Natural killer cell treated with Interleukin-12 subunit alpha and Interleukin-12 subunit beta and Interleukin-15 and Interleukin-18, amount 100 ng/mL, for 72 hours (primary cell): Measurements from ENCODE around the gene SNX10. TPM values are rescaled to one million over a fixed set of nuclear protein-coding genes. Genes with fewer than 3 reads are reported as not detected.
"Not testable (repeated sequence)": the region's sequence is repeated elsewhere in the genome, so short reads cannot be mapped to it uniquely, and the experiment has no call there.

Source experiments
- ATAC-seq, 2 donors: fragments of 150-1000 bp; cut with Tn5 transposase in 1 of 2; sonication (Bioruptor Pico), chemical (Tn5 transposase) in 1 of 2; 2 replicates each; pipeline ENCODE4 v1.10.0; 2021
- DNase-seq: peaks from one replicate; pipeline ENCODE4 v3.0.0; 2022; ENCODE audit warnings: low spot score
- H3K27ac Mint-ChIP-seq, 2 donors: 1 replicate in 1 of 2; 2 replicates in 1 of 2; pipeline ENCODE4 v1.8.0; 2022; ENCODE audit warnings: mixed read lengths in 2 of 2, mild to moderate bottlenecking in 1 of 2, moderate library complexity in 1 of 2
- H3K27me3 Mint-ChIP-seq, 2 donors: 1 replicate in 1 of 2; 2 replicates in 1 of 2; pipeline ENCODE4 v1.8.0; 2022; ENCODE audit warnings: mixed read lengths in 2 of 2
- H3K36me3 Mint-ChIP-seq: one replicate; pipeline ENCODE4 v1.8.0; 2022; ENCODE audit warnings: mixed read lengths
- H3K4me1 Mint-ChIP-seq, 2 donors: 1 replicate in 1 of 2; 2 replicates in 1 of 2; pipeline ENCODE4 v1.8.0; 2022; ENCODE audit warnings: low read depth in 2 of 2, mixed read lengths in 2 of 2, mild to moderate bottlenecking in 1 of 2
- H3K4me3 Mint-ChIP-seq: one replicate; pipeline ENCODE4 v1.8.0; 2022; ENCODE audit warnings: mixed read lengths
- H3K9me3 Mint-ChIP-seq: 2 replicates; pipeline ENCODE4 v1.8.0; 2022; ENCODE audit warnings: mixed read lengths
- total RNA-seq, 2 donors: library from RNA; stranded (reverse); gene quantifications; one replicate each; pipeline ENCODE4 v1.2.3, GENCODE V29; 2022

Gene SNX10, protein sequence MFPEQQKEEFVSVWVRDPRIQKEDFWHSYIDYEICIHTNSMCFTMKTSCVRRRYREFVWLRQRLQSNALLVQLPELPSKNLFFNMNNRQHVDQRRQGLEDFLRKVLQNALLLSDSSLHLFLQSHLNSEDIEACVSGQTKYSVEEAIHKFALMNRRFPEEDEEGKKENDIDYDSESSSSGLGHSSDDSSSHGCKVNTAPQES
- total RNA-seq: 10 to 100 TPM; 47.2 to 81.7 TPM

DNA sequence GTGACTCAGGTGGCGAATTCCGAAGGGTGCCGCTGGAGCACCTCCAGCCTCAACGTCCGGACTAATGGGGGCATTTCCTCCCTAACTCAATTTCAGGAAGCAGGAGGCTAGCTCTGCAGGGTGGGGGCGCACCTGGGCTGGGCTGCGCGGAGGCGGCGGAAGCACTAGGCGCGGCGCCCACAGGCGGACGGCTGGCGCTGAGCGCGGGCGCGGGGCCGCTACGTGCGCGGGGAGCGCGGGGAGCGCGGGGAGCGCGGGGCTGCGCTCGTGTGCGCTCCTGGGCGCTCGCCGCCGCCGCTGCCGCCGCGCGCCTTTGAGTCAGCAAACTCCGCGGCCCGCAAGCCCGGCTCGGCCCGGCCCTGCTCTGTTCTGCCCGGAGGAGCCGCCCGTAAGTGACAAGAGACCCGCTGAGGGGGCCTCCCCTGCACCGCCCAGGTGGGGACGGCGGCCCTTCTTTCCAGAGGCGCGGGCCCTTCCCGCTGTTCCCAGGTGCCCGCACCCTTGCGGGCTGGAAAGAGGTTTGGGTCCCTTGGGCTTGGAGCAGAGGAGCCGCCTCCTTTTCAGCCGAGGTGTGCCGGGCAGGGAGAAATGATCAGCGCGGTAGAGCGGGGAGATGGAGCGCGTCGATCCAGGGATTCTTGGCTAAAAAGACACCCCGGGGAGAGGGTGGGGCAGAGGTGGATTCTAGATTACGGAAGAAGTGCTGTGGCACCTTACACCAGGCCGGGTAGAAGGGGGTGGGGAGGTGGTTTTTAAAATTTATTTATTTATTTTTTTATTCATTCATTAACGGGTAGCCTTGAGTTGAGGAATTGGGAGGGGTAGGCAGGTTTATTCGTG, at the start of gene SNX10:
Gene SNX10 (plus strand): TSS at position 164 of the 840 bp plus-strand sequence. CDS start 54,581 bp downstream, outside the sequence.
- Mint-ChIP-seq H3K9me3 (no peaks in the 10 kb centered on the region), H3K4me3 (peak within 1 kb of the TSS; percentile 99), H3K4me1 (peaks cover 33 to 39% of the 10 kb centered on the region in 2 donors), H3K27me3 (no peaks in the 10 kb centered on the region), H3K27ac (peak within 1 kb of the TSS; percentile 89 to 94), H3K36me3 (no peaks in the 10 kb centered on the region)
- peak; percentile 83 to 86 for ATAC-seq
- peak; percentile 79 for DNase-seq

DNA sequence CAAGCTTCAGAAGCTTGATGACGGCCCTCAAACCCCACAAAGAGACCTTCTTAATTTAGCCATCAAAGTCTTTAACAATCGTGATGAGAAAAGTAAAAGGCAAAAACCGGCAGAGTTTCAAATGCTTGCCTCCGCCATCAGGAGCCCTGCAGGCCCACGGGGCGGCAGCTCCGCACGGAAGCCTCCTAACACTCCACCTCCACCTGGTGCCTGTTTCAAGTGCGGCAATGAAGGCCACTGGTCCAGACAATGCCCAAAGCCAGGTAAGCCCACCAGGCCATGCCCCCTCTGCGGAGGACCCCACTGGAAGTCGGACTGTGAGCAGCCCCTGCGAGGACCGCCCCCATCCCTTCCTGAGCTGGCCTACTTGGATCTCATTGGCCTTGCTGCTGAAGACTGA, 46.5 kb upstream of the SNX10 start:
- H3K27me3 Mint-ChIP-seq: no peaks in the 10 kb centered on the region
- H3K36me3 Mint-ChIP-seq: no peaks in the 10 kb centered on the region
- no peak overlapping the region for H3K27ac Mint-ChIP-seq

DNA sequence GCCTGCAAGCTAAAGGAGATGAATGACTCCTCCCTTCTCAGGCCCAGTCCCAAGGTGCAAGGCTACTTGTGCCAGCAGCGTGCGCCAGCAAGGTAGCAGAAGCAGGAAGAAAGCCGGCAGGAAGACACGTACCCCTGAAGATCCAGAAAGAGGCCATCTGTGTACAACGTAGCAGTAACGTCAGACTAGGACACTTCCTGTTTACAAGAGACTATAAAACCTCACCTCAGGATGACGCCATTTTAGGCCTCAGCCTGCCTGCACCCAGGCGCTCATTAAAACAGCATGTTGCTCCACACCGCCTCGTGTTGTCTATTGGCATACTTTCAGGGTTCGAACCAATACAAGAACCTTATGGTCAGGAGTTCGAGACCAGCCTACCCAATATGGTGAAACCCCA, 41.4 kb upstream of the SNX10 start:
- Mint-ChIP-seq H3K9me3 (no peaks in the 10 kb centered on the region), H3K27me3 (no peaks in the 10 kb centered on the region), H3K4me1 (no peaks in the 10 kb centered on the region), H3K4me3 (no peak overlapping the region), H3K36me3 (no peaks in the 10 kb centered on the region), H3K27ac (no peak overlapping the region)
- ATAC-seq (no peak), DNase-seq (no peak)

More for the DNA sequence above, 46.5 kb upstream of the SNX10 start:
- H3K9me3 Mint-ChIP-seq: no peaks in the 10 kb centered on the region
- ATAC-seq: no peak
- no peak for DNase-seq
- H3K4me1 Mint-ChIP-seq: no peaks in the 10 kb centered on the region
- no peak overlapping the region for H3K4me3 Mint-ChIP-seq

DNA sequence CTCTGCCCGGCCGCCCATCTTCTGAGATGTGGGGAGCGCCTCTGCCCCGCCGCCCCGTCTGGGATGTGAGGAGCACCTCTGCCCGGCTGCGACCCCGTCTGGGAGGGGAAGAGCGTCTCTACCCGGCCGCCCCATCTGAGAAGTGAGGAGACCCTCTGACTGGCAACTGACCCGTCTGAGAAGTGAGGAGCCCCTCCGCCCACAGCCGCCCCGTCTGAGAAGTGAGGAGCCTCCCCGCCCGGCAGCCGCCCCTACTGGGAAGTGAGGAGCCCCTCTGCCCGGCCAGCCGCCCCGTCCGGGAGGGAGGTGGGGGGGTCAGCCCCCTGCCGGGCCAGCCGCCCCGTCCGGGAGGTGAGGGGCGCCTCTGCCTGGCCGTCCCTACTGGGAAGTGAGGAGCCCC, 29.8 kb upstream of the SNX10 start:
- not testable (repeated sequence) for H3K4me3 Mint-ChIP-seq, H3K27ac Mint-ChIP-seq, H3K9me3 Mint-ChIP-seq, H3K27me3 Mint-ChIP-seq, ATAC-seq, DNase-seq, H3K36me3 Mint-ChIP-seq
- peaks cover 4 to 16% of the 10 kb centered on the region in 2 donors for H3K4me1 Mint-ChIP-seq

DNA sequence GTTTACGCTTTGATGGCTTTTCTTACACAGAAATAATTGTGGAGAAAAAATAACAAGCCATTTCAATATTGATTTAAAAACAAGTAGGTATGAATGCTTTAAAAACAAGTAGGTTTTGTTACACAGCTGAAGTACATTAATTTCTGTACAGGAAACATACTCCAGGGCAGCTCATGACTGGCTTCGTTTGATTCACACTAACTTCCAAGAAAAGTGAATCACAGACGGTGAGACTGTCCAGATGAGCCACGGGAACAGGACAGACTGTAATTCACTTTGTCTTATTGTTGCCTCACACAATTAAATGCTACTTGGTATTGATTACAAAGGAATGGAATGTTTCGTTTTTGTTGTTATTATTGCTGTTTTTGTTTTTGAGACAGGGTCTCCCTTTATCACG, 26.6 kb upstream of the SNX10 start:
- Mint-ChIP-seq H3K27me3 (peaks cover 12 to 15% of the 10 kb centered on the region in 2 donors), H3K27ac (peak overlapping the region in 1 of 2 donors; percentile 28), H3K9me3 (no peaks in the 10 kb centered on the region), H3K36me3 (peaks cover 4% of the 10 kb centered on the region), H3K4me1 (peaks cover 4 to 16% of the 10 kb centered on the region in 2 donors), H3K4me3 (peak overlapping the region; percentile 29)
- ATAC-seq (peak; percentile 48 to 81), DNase-seq (no peak)

DNA sequence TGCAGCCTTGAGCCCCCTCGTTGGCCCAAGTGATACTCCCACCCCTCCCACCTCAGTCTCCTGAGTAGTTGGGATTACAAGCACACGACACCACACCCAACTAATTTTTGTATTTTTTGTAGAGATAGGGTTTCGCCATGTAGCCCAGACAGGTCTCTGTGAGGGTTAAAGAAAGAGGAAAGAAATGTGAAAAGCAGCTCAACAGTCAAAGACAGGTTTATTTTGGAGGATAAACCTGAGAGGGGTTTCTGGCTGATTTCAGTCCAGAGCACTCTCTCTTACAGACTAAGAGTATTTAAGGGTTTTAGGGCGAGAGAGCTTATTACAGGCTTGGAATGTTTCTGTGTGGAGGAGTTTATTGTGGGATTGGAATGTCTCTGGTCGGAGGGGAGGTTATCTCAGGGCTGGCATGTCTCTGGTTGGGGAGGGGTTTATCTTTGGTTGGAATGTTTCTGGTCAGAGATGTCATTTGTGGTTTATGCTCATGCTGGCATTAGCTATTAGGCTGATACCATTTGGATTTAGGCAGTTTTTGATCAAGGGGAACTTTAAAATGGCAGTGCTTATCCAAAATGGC, 26.1 kb upstream of the SNX10 start:
- ATAC-seq (no peak), DNase-seq (no peak)
- no peaks in the 10 kb centered on the region for H3K9me3 Mint-ChIP-seq
- H3K27ac Mint-ChIP-seq: peak overlapping the region in 1 of 2 donors; percentile 28
- peaks cover 4% of the 10 kb centered on the region for H3K36me3 Mint-ChIP-seq
- peak overlapping the region; percentile 29 for H3K4me3 Mint-ChIP-seq
- H3K27me3 Mint-ChIP-seq: peaks cover 15% of the 10 kb centered on the region in 2 donors
- H3K4me1 Mint-ChIP-seq: peaks cover 4 to 16% of the 10 kb centered on the region in 2 donors

DNA sequence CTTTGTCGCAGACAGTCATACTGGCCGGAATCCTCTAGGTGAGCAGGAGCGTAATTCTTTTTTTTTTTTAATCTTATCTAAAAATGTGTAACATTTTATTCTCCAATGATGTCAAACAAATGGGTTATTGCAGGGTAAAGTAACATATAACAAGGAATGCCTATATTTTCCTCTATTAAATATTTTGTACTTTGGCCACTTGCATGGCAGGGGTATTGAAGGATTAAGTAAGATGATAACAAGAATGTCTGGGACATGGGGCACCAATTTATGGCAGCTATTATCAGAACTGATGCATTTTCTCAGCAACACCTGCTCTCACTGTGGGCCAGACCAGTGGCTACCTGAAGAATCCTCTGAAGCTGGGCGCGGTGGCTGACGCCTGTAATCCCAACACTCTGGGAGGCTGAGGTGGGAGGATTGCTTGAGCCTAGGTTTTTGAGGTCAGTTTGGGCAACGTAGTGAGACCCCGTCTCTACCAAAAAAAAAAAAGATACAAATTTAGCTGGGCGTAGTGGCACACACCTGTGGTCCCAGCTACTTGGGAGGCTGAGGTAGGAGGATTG, 24.0 kb upstream of the SNX10 start:
- H3K27ac Mint-ChIP-seq: no peak overlapping the region
- ATAC-seq (no peak), DNase-seq (no peak)
- no peaks in the 10 kb centered on the region for H3K9me3 Mint-ChIP-seq
- H3K4me3 Mint-ChIP-seq: no peak overlapping the region
- peaks cover 15% of the 10 kb centered on the region in 2 donors for H3K27me3 Mint-ChIP-seq
- peaks cover 6 to 16% of the 10 kb centered on the region in 2 donors for H3K4me1 Mint-ChIP-seq
- peaks cover 4% of the 10 kb centered on the region for H3K36me3 Mint-ChIP-seq

DNA sequence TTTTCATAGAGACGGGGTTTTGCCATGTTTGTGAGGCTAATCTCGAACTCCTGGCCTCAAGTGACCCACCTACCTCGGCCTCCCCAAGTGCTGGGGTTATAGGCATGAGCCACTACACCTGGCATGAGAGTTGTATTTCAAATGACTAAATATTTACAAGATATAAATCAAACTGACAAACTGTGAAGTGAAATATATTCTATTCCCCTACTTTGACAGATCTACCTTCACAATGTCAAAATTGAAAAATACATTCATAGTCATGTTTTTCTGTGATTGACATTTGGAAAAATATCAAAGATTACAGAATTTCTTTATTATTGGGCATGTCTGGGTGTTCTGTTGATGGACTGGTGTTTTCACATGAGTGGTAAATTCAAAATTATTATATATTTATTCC, 16.4 kb upstream of the SNX10 start:
- Mint-ChIP-seq H3K36me3 (no peaks in the 10 kb centered on the region), H3K4me1 (peaks cover 16 to 18% of the 10 kb centered on the region in 2 donors), H3K27me3 (peaks cover 0 to 3% of the 10 kb centered on the region in 2 donors), H3K27ac (no peak overlapping the region), H3K4me3 (no peak overlapping the region), H3K9me3 (no peaks in the 10 kb centered on the region)
- no peak for ATAC-seq
- DNase-seq: no peak

DNA sequence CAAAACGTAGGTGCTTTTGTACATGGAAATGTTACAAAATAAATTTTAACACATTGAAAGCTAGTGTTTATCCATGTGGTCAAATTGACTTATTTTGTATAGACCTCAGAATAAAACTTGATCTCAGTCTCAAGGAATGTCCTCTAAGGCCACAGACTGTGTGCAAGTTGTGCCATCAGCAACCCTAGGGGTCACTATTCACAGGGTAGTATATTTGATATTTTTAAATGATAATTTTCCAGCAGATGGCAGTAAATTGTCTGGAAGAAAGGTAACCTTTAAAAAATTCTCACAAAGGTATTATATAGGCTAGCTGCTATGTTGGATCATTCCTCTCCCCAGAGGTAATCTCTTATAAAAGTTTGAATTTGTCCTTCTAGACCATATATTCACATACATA, 12.9 kb upstream of the SNX10 start:
- H3K27ac Mint-ChIP-seq: peak overlapping the region; percentile 57 to 63
- ATAC-seq (peak; percentile 56 to 62), DNase-seq (no peak)
- H3K9me3 Mint-ChIP-seq: no peaks in the 10 kb centered on the region
- H3K4me3 Mint-ChIP-seq: peak overlapping the region; percentile 70
- no peaks in the 10 kb centered on the region for H3K36me3 Mint-ChIP-seq
- H3K27me3 Mint-ChIP-seq: no peaks in the 10 kb centered on the region
- H3K4me1 Mint-ChIP-seq: peaks cover 22 to 23% of the 10 kb centered on the region in 2 donors

DNA sequence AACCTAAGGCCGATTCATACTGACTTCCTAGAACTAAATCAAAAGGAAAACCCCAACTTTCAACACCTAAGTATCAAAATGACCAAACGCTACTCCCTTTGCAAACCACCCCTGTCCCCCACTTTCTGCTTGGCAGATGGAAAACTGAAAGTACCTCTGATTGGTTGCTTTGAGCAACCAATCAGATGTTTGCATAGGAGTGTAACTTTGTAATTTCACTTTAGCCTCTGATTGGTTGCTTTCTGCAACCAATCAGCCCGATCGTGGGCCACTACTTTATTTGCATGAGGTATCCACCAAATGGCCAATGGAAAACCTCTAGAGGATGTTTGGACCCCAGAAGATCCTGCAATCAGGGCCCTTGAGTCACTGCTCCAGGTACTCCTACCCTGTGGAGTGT, 12.3 kb upstream of the SNX10 start:
- peak overlapping the region; percentile 52 for H3K4me3 Mint-ChIP-seq
- no peaks in the 10 kb centered on the region for H3K9me3 Mint-ChIP-seq
- H3K27me3 Mint-ChIP-seq: no peaks in the 10 kb centered on the region
- H3K27ac Mint-ChIP-seq: peak overlapping the region; percentile 57 to 63
- ATAC-seq (peak; percentile 87 to 89), DNase-seq (peak; percentile 76)
- no peaks in the 10 kb centered on the region for H3K36me3 Mint-ChIP-seq
- H3K4me1 Mint-ChIP-seq: peaks cover 22 to 23% of the 10 kb centered on the region in 2 donors

DNA sequence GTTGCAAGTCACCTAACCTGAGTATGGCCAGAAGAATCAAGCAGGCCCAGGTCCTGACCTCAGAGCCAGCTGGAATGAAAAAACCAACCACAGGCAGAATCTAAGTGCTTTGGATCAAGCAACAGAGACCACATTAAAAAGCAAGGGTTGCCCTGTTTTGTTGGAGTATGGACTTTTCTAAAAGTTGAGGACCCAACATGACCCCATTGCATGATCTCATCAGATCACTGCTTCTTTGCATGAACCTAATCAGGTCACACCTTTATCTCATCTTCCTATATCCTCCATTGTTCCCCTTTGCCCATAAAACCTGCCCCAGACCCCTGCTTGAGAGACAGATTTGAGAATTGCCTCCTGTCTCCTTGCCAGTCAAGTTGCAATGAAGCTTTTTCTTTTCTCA, 11.6 kb upstream of the SNX10 start:
- Mint-ChIP-seq H3K27ac (peak overlapping the region; percentile 57 to 63), H3K27me3 (no peaks in the 10 kb centered on the region), H3K9me3 (no peaks in the 10 kb centered on the region), H3K36me3 (no peaks in the 10 kb centered on the region), H3K4me3 (peak overlapping the region; percentile 52), H3K4me1 (peaks cover 22 to 23% of the 10 kb centered on the region in 2 donors)
- no peak for DNase-seq
- ATAC-seq: no peak

DNA sequence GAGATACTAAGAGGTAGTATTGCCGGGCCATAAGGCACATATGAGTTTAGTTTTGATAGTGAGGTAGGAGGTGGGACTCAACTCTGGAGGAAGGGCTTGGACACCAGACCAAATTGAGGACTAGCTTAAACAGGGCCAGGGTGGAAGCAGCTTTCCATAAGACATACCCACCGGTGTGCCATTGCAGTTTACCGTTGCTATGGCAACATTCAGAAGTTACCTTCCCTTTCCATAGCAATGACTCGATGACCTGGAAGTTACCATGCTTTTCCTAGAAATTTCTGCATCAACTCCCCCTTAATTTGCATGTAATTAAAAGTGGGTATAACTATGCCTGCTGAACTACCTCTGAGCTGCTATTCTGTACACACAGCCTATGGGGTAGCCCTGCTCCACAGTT, 10.9 kb upstream of the SNX10 start:
- ATAC-seq: no peak
- Mint-ChIP-seq H3K4me3 (no peak overlapping the region), H3K27ac (peak overlapping the region; percentile 57 to 63)

DNA sequence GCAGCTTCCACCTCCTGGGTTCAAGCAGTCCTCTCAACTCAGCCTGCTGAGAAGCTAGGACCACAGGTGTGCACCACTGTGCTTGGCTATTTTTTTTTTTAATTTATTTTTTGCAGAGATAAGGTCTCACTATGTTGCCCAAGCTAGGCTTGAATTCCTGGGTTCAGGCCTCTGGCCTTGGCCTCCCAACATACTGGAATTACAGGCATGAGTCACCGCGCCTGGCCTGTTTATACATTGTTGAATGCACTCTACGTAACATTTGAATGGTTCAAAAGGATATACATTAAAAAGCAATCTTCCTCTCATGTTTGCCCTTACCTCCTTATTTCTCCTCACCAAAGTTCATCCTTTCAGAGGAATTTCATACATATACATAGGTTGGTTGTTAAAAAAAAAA, 7.2 kb upstream of the SNX10 start:
- no peak overlapping the region for H3K4me3 Mint-ChIP-seq
- no peaks in the 10 kb centered on the region for H3K36me3 Mint-ChIP-seq
- DNase-seq (no peak), ATAC-seq (no peak)
- H3K9me3 Mint-ChIP-seq: no peaks in the 10 kb centered on the region
- H3K27ac Mint-ChIP-seq: no peak overlapping the region
- no peaks in the 10 kb centered on the region for H3K27me3 Mint-ChIP-seq
- peaks cover 12 to 15% of the 10 kb centered on the region in 2 donors for H3K4me1 Mint-ChIP-seq

More for the DNA sequence above, 10.9 kb upstream of the SNX10 start:
- no peak for DNase-seq
- no peaks in the 10 kb centered on the region for H3K27me3 Mint-ChIP-seq
- H3K9me3 Mint-ChIP-seq: no peaks in the 10 kb centered on the region
- peaks cover 22 to 23% of the 10 kb centered on the region in 2 donors for H3K4me1 Mint-ChIP-seq
- H3K36me3 Mint-ChIP-seq: no peaks in the 10 kb centered on the region
